Common myeloid progenitor, CD34-positive (primary cell): ENCODE data around the gene EME1.

Experiments used
- CTCF ChIA-PET: fragments of 350-600 bp; sonication (Branson Sonifier 250); formaldehyde crosslinking; loops from one replicate; lab custom pipeline; 2021; ENCODE audit warnings: antibody characterized with exemption; lab: Charles Lee
- POLR2A ChIA-PET: fragments of 350-600 bp; sonication (Branson Sonifier 250); formaldehyde crosslinking; loops from one replicate; lab custom pipeline; 2021; ENCODE audit warnings: antibody characterized with exemption; lab: Charles Lee
- DNase-seq, 3 donors: peaks; one replicate each; pipeline versions ENCODE4 v3.0.0 to v3.0.0-alpha.2; 2013
- H3K27ac ChIP-seq, 2 experiments: 1 replicate in 1 of 2; 2 replicates in 1 of 2; pipeline ENCODE4 v1.7.0; 2013; ENCODE audit warnings: inconsistent platforms in 2 of 2, low read length in 2 of 2, mild to moderate bottlenecking in 2 of 2, low read depth in 1 of 2, moderate library complexity in 1 of 2; ENCODE audit not compliant: severe bottlenecking in 2 of 2, insufficient read depth in 1 of 2, poor library complexity in 1 of 2
- H3K27me3 ChIP-seq, 5 experiments: replicated peaks in 2 of 5; 1 replicate in 3 of 5; 2 replicates in 2 of 5; pipeline versions ENCODE4 v1.6.1 to v1.7.0; 2013; ENCODE audit warnings: low read length in 4 of 5, mild to moderate bottlenecking in 2 of 5, moderate library complexity in 2 of 5, inconsistent platforms in 1 of 5; ENCODE audit not compliant: insufficient read depth in 5 of 5, control insufficient read depth in 4 of 5
- H3K36me3 ChIP-seq, 4 experiments: 1 replicate in 2 of 4; 2 replicates in 2 of 4; pipeline versions ENCODE4 v1.6.1 to v1.7.0; 2013; ENCODE audit warnings: low read length in 3 of 4, control low read depth in 1 of 4, mild to moderate bottlenecking in 1 of 4; ENCODE audit not compliant: control insufficient read depth in 4 of 4, insufficient read depth in 4 of 4
- H3K4me1 ChIP-seq, 4 experiments: 1 replicate in 3 of 4; 2 replicates in 1 of 4; pipeline versions ENCODE4 v1.6.1 to v1.7.1; 2013; ENCODE audit warnings: low read length in 3 of 4, mild to moderate bottlenecking in 3 of 4, control low read depth in 1 of 4, inconsistent platforms in 1 of 4, moderate library complexity in 1 of 4; ENCODE audit not compliant: control insufficient read depth in 4 of 4, insufficient read depth in 4 of 4; ENCODE audit errors: control extremely low read depth in 1 of 4
- H3K4me3 ChIP-seq, 7 experiments: 1 replicate in 4 of 7; 2 replicates in 3 of 7; pipeline versions ENCODE4 v1.5.1 to v1.7.0; 2013; ENCODE audit warnings: mild to moderate bottlenecking in 7 of 7, low read length in 6 of 7, moderate library complexity in 6 of 7, inconsistent platforms in 2 of 7, low read depth in 2 of 7, control low read depth in 1 of 7; ENCODE audit not compliant: insufficient read depth in 4 of 7, control insufficient read depth in 1 of 7; ENCODE audit errors: extremely low read depth in 1 of 7
- H3K9me3 ChIP-seq, 5 experiments: 1 replicate in 4 of 5; 2 replicates in 1 of 5; pipeline versions ENCODE4 v1.6.1 to v1.7.1; 2013; ENCODE audit warnings: low read length in 4 of 5, mild to moderate bottlenecking in 2 of 5, inconsistent platforms in 1 of 5, low read depth in 1 of 5, moderate library complexity in 1 of 5; ENCODE audit not compliant: control insufficient read depth in 4 of 5, insufficient read depth in 2 of 5; ENCODE audit errors: control extremely low read depth in 1 of 5
- WGBS: methylation state at CpG from one replicate; pipeline ENCODE4 v1.1.5; 2013; ENCODE audit not compliant: insufficient coverage; 5-methylcytosine and 5-hydroxymethylcytosine counted together

EME1 gene

GRCh38 chr17:50359005-50359699 lies 13.9 kb upstream of the EME1 start:
- Histone ChIP-seq H3K27ac (no peak overlapping the region), H3K27me3 (no peaks in the 10 kb centered on the region), H3K4me1 (peaks cover 0 to 6% (median 4%) of the 10 kb centered on the region in 4 experiments), H3K9me3 (no peaks in the 10 kb centered on the region), H3K4me3 (no peak overlapping the region), H3K36me3 (peaks cover 14 to 74% (median 52%) of the 10 kb centered on the region in 4 experiments)
- DNase-seq = no peak
- WGBS = 92% methylated on average over 3 of the region's 5 CpGs
- CTCF ChIA-PET = interaction anchor here (0.7 to 4.8 kb wide), 5 partner anchors 9 to 146 kb away, joined by 3 to 27 read pairs (median 3); partner anchors contain the start of gene CHAD
- POLR2A ChIA-PET = no interaction called here

- H3K27me3 ChIP-seq = no peaks in the 10 kb centered on the region
- H3K4me1 ChIP-seq = peaks cover 0 to 6% (median 4%) of the 10 kb centered on the region in 4 experiments
- H3K4me3 ChIP-seq = no peak overlapping the region
- no peak for DNase-seq
- no peaks in the 10 kb centered on the region for H3K9me3 ChIP-seq
- H3K27ac ChIP-seq = no peak overlapping the region
- ChIA-PET POLR2A (interaction anchor here (0.6 kb wide), 1 partner anchor 792 kb away, joined by 4 read pairs; no protein-coding TSS in a partner anchor), CTCF (interaction anchor here (0.7 to 4.8 kb wide), 7 partner anchors 9 to 119 kb away, joined by 3 to 27 read pairs (median 17); partner anchors contain the start of genes CHAD and LRRC59)
- peaks cover 14 to 71% (median 48%) of the 10 kb centered on the region in 4 experiments for H3K36me3 ChIP-seq
- WGBS = 95% methylated on average over 11 of the region's 14 CpGs
Observed at GRCh38 chr17:50359998-50360461, 13.0 kb upstream of the EME1 start.

GRCh38 chr17:50360486-50361115 lies 12.4 kb upstream of the EME1 start:
- 63% methylated on average over 3 of the region's 11 CpGs for WGBS
- H3K27me3 ChIP-seq = no peaks in the 10 kb centered on the region
- no peak overlapping the region for H3K27ac ChIP-seq
- H3K36me3 ChIP-seq = peaks cover 14 to 71% (median 46%) of the 10 kb centered on the region in 4 experiments
- H3K9me3 ChIP-seq = no peaks in the 10 kb centered on the region
- no peak overlapping the region for H3K4me3 ChIP-seq
- no peak for DNase-seq
- POLR2A ChIA-PET = interaction anchor here (0.6 to 0.9 kb wide), 2 partner anchors 15 to 793 kb away, joined by 3 to 4 read pairs; partner anchors contain the start of gene XYLT2
- peaks cover 0 to 6% (median 4%) of the 10 kb centered on the region in 4 experiments for H3K4me1 ChIP-seq
- CTCF ChIA-PET = interaction anchor here (1.0 to 4.8 kb wide), 13 partner anchors 10 to 142 kb away, joined by 3 to 27 read pairs (median 8); partner anchors contain the start of genes LRRC59, RSAD1 and XYLT2

- Histone ChIP-seq H3K27me3 (no peaks in the 10 kb centered on the region), H3K27ac (peak overlapping the region in 1 of 2 experiments; percentile 21), H3K4me1 (peaks cover 0 to 6% (median 4%) of the 10 kb centered on the region in 4 experiments), H3K4me3 (no peak overlapping the region), H3K9me3 (no peaks in the 10 kb centered on the region), H3K36me3 (peaks cover 15 to 71% (median 48%) of the 10 kb centered on the region in 4 experiments)
- CTCF ChIA-PET = interaction anchor here (0.8 to 4.8 kb wide), 22 partner anchors 7 to 264 kb away, joined by 3 to 27 read pairs (median 7); partner anchors contain the start of genes ACSF2, LRRC59, RSAD1 and TMEM92
- DNase-seq = peak; percentile 69 to 86 (median 84)
- POLR2A ChIA-PET = interaction anchor here (0.6 to 1.3 kb wide), 4 partner anchors 16 to 166 kb away, joined by 3 to 4 read pairs (median 3); partner anchors contain the start of genes LRRC59 and XYLT2
- WGBS = 54% methylated on average over 7 of the region's 11 CpGs
Observed at GRCh38 chr17:50361561-50362480, 11.2 kb upstream of the EME1 start.

- no peak for DNase-seq
- CTCF ChIA-PET = interaction anchor here (0.8 to 4.8 kb wide), 18 partner anchors 8 to 264 kb away, joined by 3 to 27 read pairs (median 8); partner anchors contain the start of genes ACSF2, LRRC59, RSAD1 and TMEM92
- Histone ChIP-seq H3K4me1 (peaks cover 0 to 6% (median 4%) of the 10 kb centered on the region in 4 experiments), H3K27ac (no peak overlapping the region), H3K9me3 (no peaks in the 10 kb centered on the region), H3K36me3 (peaks cover 14 to 74% (median 51%) of the 10 kb centered on the region in 4 experiments), H3K4me3 (no peak overlapping the region), H3K27me3 (no peaks in the 10 kb centered on the region)
- 93% methylated on average over 5 of the region's 7 CpGs for WGBS
- POLR2A ChIA-PET = interaction anchor here (0.6 to 1.3 kb wide), 2 partner anchors 35 to 165 kb away, joined by 3 to 4 read pairs; partner anchors contain the start of gene LRRC59
Observed at GRCh38 chr17:50362661-50363060, 10.4 kb upstream of the EME1 start.
